Retinal pigment epithelial cell (primary cell): ENCODE results near the gene PEX10.

Source experiments
- DNase-seq: peaks from one replicate; pipeline ENCODE4 v3.0.0-alpha.2; 2010; ENCODE audit warnings: low read depth
- H3K4me3 ChIP-seq: 2 replicates; pipeline ENCODE4 v1.5.1; 2011; ENCODE audit warnings: mild to moderate bottlenecking, low read length, control low read depth, moderate library complexity
- TF ChIP-seq, protein P1 (sequence below): conservative IDR thresholded peaks from 2 replicates; pipeline ENCODE4 v1.5.1; 2011; ENCODE audit warnings: low read depth, low read length, control low read depth, inconsistent platforms

Gene PEX10

GRCh38 chr1:2405588-2406295 is 6.6 kb downstream of the PEX10 start:
- no peak for DNase-seq
- TF ChIP-seq, protein P1, sequence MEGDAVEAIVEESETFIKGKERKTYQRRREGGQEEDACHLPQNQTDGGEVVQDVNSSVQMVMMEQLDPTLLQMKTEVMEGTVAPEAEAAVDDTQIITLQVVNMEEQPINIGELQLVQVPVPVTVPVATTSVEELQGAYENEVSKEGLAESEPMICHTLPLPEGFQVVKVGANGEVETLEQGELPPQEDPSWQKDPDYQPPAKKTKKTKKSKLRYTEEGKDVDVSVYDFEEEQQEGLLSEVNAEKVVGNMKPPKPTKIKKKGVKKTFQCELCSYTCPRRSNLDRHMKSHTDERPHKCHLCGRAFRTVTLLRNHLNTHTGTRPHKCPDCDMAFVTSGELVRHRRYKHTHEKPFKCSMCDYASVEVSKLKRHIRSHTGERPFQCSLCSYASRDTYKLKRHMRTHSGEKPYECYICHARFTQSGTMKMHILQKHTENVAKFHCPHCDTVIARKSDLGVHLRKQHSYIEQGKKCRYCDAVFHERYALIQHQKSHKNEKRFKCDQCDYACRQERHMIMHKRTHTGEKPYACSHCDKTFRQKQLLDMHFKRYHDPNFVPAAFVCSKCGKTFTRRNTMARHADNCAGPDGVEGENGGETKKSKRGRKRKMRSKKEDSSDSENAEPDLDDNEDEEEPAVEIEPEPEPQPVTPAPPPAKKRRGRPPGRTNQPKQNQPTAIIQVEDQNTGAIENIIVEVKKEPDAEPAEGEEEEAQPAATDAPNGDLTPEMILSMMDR = no peak
- H3K4me3 ChIP-seq = no peak overlapping the region

DNA sequence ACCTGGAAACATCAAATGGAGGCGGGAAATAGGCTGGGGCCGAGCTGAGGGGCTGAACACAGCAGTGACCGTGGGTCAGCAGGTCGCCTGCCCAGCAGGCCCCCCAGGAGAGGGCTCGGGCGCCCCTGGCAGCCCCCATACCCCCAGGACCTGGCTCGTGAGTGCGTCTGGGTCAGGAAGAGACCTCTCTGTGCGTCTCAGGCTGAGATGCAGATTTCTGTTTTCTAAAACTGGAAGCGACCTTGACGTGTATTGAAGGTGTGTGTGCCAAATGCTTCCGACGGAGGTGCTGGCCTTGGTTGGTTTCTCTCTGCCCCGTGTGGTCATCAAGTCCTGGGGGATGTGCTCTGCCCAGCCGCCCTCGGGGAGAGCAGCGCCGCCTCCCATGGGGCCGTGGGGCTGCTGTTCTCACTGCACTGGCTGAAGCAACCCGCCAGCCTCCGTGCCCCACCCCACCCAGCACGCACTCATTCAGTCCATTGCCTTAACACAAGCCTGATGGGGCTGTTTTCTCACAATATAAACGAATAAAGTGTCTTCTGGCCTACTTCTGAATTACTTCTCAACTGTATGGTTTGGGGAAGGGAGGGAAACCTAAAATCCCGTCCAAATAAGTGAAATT is 7.4 kb downstream of the PEX10 start:
- H3K4me3 ChIP-seq = no peak overlapping the region
- DNase-seq = no peak
- TF ChIP-seq, protein P1 = no peak

DNA sequence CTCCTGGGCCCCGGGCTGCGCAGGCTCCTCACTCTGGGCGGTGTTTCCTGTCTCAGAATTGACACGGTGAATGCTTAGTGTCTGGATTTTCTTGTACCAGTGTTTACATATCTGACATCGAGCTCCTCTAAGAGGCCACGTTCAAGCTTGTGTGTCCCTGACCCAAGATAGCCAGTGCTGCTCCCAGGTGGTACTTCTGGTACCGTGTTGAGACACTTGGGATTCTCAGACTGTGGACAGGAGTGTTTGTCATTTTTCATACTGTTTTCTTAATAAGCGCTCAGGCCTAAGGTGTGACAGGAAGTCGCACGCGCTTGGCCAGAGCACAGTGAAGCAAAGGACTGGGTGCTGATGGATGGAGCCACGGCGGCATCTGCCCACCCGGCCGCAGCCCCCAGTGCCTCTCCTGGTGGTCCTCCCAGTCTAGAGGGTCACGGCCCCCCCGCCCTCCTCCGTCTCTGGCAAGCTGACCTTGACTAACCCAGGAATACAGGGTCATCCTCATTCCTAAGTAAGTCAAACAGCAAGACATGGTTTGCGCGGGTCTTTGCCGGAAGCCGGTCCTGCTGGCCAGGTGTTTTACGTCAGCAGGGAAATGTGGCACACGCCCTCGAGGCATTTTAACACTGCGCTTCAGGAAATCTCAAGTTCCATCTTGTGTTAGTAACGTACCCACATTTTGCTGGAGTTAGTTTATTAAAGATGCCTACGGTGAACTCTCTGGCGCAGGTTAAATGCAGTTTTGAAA is 8.0 kb downstream of the PEX10 start:
- no peak overlapping the region for H3K4me3 ChIP-seq
- no peak for DNase-seq
- TF ChIP-seq, protein P1 = no peak

DNA sequence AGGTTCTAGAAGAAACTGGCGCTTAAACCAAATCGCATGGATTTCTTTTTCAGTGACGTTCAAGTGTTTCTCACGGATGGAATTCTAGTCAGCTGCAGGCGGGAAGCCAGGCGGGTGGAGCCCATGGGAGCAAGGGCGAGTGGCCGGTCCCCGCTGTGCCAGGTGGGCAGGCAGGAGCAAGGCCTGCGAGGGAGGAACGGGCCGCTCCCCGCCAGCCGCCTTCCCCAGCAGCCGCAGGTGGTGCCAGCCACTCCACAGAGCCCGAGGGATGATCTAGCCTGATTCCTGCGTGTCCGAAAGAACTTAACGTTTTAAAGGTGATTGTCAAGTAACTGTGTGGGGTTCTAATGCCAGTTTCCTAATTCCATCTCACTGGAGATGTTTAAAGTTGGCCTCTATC is 9.1 kb downstream of the PEX10 start:
- no peak overlapping the region for H3K4me3 ChIP-seq
- TF ChIP-seq, protein P1 = no peak
- no peak for DNase-seq

GRCh38 chr1:2402420-2402819 is 9.9 kb downstream of the PEX10 start:
- TF ChIP-seq, protein P1 = no peak
- DNase-seq = no peak
- H3K4me3 ChIP-seq = no peak overlapping the region

GRCh38 chr1:2400950-2401649 is 11.3 kb downstream of the PEX10 start:
- TF ChIP-seq, protein P1 = no peak
- no peak for DNase-seq
- no peak overlapping the region for H3K4me3 ChIP-seq
